ENCODE measurements around the gene IQGAP2.
"Not testable (repeated sequence)": the region's sequence is repeated elsewhere in the genome, so short reads cannot be mapped to it uniquely, and the experiment has no call there.

Gene IQGAP2

DNA sequence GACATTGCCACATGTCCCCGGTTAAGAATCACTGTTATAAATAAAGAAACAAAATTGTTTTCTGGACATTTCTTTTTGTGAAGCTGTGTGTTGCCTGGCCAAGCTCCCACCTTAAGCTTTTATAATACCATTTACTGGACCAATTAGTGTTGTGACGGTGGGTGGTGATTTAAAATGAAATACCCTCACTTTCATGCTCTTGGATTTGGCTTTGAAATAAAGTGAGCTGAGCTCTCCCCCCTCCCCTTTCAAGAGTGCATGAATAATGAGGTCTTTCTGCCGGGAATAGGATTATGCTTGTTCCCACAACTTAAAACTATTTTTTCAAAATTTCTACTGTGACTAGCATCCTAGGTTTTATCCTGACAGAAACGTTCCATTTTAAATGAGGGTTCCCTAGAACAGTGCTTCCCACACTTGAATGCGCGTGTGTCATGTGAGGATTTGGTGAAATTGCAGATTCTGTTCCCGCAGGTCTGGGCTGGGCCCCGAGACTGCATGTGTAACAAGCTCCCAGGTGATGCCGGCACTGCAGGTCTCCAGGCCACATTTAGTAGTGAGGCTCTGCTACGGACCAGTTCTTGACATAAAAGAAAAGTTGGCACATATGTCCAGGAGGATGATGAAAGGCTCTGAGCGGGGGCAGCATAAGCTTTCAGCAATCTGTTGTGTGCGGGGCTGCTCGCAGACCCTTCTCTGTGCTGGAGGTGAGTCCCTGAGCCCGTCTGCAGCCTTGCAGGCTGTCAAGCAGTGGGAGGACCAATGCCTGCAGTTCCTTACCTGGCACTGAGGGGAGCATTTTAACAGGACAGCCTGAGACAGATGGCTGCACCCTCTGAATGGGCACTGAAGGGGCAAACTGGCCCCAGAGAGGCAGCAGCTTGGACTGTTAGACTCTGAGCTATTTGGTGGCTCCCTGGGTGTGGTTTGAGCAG lies 24.4 kb downstream of the IQGAP2 start:
- no peak overlapping the region for H3K4me3 ChIP-seq (ENCODE audit: low read length)
- TF ChIP-seq, protein P1, sequence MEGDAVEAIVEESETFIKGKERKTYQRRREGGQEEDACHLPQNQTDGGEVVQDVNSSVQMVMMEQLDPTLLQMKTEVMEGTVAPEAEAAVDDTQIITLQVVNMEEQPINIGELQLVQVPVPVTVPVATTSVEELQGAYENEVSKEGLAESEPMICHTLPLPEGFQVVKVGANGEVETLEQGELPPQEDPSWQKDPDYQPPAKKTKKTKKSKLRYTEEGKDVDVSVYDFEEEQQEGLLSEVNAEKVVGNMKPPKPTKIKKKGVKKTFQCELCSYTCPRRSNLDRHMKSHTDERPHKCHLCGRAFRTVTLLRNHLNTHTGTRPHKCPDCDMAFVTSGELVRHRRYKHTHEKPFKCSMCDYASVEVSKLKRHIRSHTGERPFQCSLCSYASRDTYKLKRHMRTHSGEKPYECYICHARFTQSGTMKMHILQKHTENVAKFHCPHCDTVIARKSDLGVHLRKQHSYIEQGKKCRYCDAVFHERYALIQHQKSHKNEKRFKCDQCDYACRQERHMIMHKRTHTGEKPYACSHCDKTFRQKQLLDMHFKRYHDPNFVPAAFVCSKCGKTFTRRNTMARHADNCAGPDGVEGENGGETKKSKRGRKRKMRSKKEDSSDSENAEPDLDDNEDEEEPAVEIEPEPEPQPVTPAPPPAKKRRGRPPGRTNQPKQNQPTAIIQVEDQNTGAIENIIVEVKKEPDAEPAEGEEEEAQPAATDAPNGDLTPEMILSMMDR (conservative IDR thresholded peaks at IDR 0.05; ENCODE audit: low read length), result no peak
- DNase-seq (ENCODE audit: low read depth), result no peak

DNA sequence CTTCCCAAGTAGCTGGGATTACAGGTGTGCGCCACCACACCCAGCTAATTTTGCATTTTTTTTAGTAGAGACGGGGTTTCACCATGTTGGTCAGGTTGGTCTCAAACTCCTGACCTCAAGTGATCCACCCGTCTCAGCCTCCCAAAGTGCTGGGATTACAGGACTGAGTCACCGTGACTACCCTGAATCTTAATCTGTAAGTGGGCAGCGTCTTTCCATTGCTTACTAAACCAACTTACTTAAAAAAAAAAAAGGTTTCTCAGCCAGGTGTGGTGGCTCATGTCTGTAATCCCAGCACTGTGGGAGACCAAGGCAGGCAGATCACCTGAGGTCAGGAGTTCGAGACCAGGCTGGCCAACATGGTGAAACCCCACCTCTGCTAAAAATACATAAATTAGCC lies 25.5 kb downstream of the IQGAP2 start:
- DNase-seq (ENCODE audit: low read depth); H3K4me3 ChIP-seq (ENCODE audit: low read length): not testable (repeated sequence)

DNA sequence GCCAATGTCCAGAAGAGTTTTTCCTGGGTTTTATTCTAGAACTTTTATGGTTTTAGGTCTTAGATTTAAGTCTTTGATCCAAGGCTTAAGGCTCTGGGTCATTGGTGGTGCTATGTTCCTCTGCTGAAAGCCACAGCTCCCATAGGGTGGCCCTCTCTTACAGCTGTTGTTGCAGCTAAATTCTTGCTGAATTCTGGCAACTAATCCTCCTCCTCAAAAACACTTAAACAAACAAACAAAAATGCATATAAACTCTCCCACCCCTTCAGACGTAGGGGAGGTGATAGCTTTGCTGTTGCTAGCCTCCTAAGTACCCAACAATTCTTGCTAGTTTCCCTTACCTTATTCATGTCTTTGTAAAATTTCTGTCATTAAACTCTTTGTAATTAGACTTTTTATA lies 30.2 kb downstream of the IQGAP2 start:
- no peak overlapping the region for H3K4me3 ChIP-seq (ENCODE audit: low read length)
- no peak for DNase-seq (ENCODE audit: low read depth)
- TF ChIP-seq, protein P1 (conservative IDR thresholded peaks at IDR 0.05; ENCODE audit: low read length), result no peak

DNA sequence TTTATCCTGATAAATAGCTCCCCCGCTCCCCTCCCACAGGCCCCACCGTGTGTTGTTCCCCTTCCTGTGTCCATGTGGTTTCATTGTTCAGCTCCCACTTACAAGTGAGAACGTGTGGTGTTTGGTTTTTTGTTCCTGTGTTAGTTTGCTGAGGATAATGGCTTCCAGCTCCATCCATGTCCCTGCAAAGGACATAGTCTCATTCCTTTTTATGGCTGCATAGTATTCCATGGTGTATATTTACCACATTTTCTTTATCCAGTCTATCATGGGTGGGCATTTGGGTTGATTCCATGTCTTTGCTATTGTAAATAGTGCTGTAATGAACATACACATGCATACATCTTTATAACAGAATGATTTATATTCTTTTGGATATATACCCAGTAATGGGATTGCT lies 34.4 kb downstream of the IQGAP2 start:
- not testable (repeated sequence) for H3K4me3 ChIP-seq (ENCODE audit: low read length); DNase-seq (ENCODE audit: low read depth)

DNA sequence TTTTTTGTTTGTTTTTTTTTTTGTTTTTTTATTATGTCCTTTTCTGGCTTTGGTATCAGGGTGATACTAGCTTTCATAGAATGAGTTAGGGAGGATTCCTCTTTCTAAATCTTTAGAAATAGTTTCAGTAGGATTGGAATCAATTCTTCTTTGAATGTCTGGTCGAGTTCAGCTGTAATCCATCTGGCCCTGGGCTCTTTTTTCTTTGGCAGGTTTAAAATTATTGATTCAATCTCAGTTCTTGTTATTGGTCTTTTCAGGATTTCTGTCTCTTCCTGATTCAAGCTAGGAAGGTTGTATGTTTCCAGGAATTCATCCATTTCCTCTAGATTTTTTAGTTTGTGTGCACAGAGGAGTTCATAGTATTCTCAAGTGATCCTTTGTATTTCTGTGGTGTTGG lies 34.9 kb downstream of the IQGAP2 start:
- no peak for DNase-seq (ENCODE audit: low read depth)
- H3K4me3 ChIP-seq (ENCODE audit: low read length), result no peak overlapping the region

DNA sequence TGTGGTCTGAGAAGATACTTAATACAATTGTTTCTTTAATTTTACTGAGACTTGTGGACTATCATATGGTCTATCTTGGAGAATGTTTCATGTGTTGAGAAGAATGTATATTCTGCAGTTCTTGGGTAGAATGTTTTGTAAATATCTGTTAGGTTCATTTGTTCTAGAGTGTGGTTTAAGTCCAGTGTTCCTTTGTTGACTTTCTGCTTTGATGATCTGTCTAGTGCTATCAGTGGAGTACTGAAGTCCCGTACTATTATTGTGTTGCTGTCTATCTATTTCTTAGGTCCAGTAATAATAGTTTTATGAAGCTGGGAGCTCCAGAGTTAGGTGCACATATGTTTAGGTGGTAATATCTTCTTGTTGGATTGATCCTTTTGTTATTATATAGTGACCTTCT lies 36.1 kb downstream of the IQGAP2 start:
- no peak overlapping the region for H3K4me3 ChIP-seq (ENCODE audit: low read length)
- no peak for DNase-seq (ENCODE audit: low read depth)

More for the DNA sequence above, 34.9 kb downstream of the IQGAP2 start:
- TF ChIP-seq, protein P1 (conservative IDR thresholded peaks at IDR 0.05; ENCODE audit: low read length), result no peak

DNA sequence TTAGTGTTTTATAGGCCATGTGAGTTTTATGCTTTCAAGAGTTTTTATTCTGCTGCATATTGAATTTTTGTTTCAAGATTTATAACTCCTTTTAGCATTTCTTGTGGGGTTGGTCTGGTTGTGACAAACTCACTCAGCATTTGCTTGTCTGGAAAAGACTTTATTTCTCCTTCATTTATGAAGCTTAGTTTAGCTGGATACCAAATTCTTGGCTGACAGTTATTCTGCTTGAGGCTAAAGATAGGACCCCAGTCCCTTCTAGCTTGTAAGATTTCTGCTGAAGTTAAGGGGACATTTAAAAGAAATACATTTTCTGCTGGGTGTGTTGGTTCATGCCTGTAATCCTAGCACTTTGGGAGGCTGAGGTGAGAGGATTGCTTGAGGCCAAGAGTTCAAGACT lies 36.8 kb downstream of the IQGAP2 start:
- TF ChIP-seq, protein P1 (conservative IDR thresholded peaks at IDR 0.05; ENCODE audit: low read length), result no peak
- no peak overlapping the region for H3K4me3 ChIP-seq (ENCODE audit: low read length)
- no peak for DNase-seq (ENCODE audit: low read depth)

More for the DNA sequence above, 36.1 kb downstream of the IQGAP2 start:
- TF ChIP-seq, protein P1 (conservative IDR thresholded peaks at IDR 0.05; ENCODE audit: low read length), result no peak

DNA sequence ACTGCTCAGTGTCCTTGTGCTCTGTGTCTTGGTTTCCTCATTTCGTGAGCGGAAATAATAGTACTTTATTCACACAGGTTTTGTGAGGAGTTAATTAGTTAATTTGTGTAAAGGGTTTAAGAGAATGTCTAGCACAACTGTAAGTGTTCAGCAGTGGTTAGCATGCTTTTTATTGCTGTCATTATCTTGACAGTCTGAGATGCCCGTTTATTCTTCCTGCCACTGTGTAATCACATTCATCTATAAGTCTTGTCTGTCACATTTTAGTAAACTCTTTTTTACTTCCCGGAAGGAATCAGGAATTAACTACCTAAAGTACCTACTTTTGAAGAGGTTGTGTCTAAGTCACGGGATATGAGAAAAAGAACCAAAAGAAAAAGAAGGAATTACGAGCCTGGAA lies 38.0 kb downstream of the IQGAP2 start:
- TF ChIP-seq, protein P1 (conservative IDR thresholded peaks at IDR 0.05; ENCODE audit: low read length), result no peak
- DNase-seq (ENCODE audit: low read depth), result no peak

More for the DNA sequence above, 38.0 kb downstream of the IQGAP2 start:
- no peak overlapping the region for H3K4me3 ChIP-seq (ENCODE audit: low read length)

Data from AG10803 (cell line).